Measurements from ENCODE around the gene GP1BA.

The GP1BA gene

GRCh38 chr17:4931963-4932362, at the start of gene GP1BA:
TSS of gene GP1BA (plus strand) at chr17:4932277. CDS start at chr17:4932605, 328 bp downstream.
- no peak for DNase-seq

- DNase-seq, result no peak
Observed at GRCh38 chr17:4884489-4884888, 47.6 kb upstream of the GP1BA start.

GRCh38 chr17:4886830-4887229, 45.2 kb upstream of the GP1BA start:
- no peak for DNase-seq

- no peak for DNase-seq
Observed at GRCh38 chr17:4887581-4887980, 44.5 kb upstream of the GP1BA start.

GRCh38 chr17:4891411-4892410, 40.4 kb upstream of the GP1BA start:
- DNase-seq, result no peak

GRCh38 chr17:4892499-4893221, 39.4 kb upstream of the GP1BA start:
- no peak for DNase-seq

GRCh38 chr17:4893272-4893671, 38.8 kb upstream of the GP1BA start:
- DNase-seq, result no peak

- DNase-seq, result no peak
Observed at GRCh38 chr17:4893721-4894560, 38.1 kb upstream of the GP1BA start.

- DNase-seq, result no peak
Observed at GRCh38 chr17:4895121-4895520, 37.0 kb upstream of the GP1BA start.

GRCh38 chr17:4895657-4896331, 36.3 kb upstream of the GP1BA start:
- DNase-seq, result no peak

- no peak for DNase-seq
Observed at GRCh38 chr17:4896332-4897197, 35.5 kb upstream of the GP1BA start.

GRCh38 chr17:4897198-4897687, 34.8 kb upstream of the GP1BA start:
- no peak for DNase-seq

GRCh38 chr17:4897785-4898184, 34.3 kb upstream of the GP1BA start:
- DNase-seq, result no peak

GRCh38 chr17:4898351-4898750, 33.7 kb upstream of the GP1BA start:
- DNase-seq, result no peak

- DNase-seq, result no peak
Observed at GRCh38 chr17:4898927-4899326, 33.1 kb upstream of the GP1BA start.

GRCh38 chr17:4899341-4900230, 32.5 kb upstream of the GP1BA start, which contains the start of gene C17orf107:
TSS of gene C17orf107 (plus strand) at chr17:4899536. CDS start at chr17:4899763, 227 bp downstream.
- DNase-seq, result peak; percentile 23

- no peak for DNase-seq
Observed at GRCh38 chr17:4900231-4901107, 31.6 kb upstream of the GP1BA start.

GRCh38 chr17:4901108-4901647, 30.9 kb upstream of the GP1BA start:
- DNase-seq, result no peak
